SK-MEL-5 (cell line): ENCODE measurements around the gene STK16. TPM values are rescaled to one million over a fixed set of nuclear protein-coding genes. Genes with fewer than 3 reads are reported as not detected.
"Not testable (repeated sequence)": the region's sequence is repeated elsewhere in the genome, so short reads cannot be mapped to it uniquely, and the experiment has no call there.

Source experiments
- DNase-seq: peaks from one replicate; pipeline ENCODE4 v3.0.0-alpha.2; 2016; ENCODE audit warnings: low read depth, low spot score
- in situ Hi-C: cut with HindIII; loops from 2 replicates; pipeline ENCODE4 v1.10.0; 2016; ENCODE audit warnings: low sequenced_read_pairs, high pct_unique_total_duplicates, low pct_unique_long_range_greater_than_20kb
- total RNA-seq: library from RNA; depleted of rRNA; stranded (reverse); fragments of >200 nt; shearing (Covaris generic); gene quantifications from 2 replicates; pipeline ENCODE4 v1.2.3, GENCODE V29; 2014

Gene STK16
- total RNA-seq, 1 experiment from 2014 or later: 21.7 TPM

DNA sequence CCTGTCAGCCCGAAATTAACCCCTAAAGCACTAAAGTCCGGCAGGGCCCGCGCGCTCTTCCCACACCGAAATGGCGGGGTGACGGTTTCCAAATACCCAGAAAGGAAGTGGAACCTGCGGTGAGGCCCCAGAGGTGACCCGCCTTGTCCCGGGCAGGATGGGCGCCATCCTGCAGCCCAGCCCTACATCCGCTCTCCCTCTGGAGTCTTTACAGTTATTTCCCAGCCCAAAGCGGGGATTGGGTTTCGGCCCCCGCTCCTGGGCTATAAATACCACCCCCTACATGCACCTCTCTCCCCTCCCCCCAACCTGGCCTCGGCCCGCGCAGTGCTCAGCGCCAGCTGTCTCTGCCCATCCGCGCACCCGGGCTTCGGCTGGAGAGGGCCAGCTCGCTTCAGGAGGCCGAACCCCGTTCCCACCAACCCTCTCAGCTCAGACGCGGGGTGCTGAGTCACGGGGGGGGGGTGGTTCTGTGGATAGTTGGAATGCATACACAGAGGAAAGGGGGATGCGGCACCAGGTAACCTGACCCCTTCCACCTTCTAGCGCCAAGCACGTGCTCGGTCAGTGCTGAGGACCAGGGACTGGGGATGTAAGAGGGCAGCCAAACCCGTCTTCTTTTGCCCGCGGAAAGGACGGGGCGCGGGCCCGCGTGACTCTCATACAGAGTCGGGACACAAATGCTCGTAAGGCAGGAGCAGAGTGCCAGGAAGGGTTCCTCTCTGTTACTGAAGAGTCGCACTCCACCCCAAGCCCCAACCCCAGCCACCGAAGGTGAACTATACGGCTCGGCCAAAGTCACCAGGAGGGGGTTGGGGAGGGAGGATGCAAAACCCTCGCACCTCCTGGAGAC, 7.8 kb downstream of the STK16 start, which contains the start of gene TUBA4B:
Gene TUBA4B, plus strand, starts transcription at position 344 of the 853 bp plus-strand sequence. Its CDS starts 165 bp downstream, at position 509.
- no peak for DNase-seq
- in situ Hi-C loops: no loop called here

DNA sequence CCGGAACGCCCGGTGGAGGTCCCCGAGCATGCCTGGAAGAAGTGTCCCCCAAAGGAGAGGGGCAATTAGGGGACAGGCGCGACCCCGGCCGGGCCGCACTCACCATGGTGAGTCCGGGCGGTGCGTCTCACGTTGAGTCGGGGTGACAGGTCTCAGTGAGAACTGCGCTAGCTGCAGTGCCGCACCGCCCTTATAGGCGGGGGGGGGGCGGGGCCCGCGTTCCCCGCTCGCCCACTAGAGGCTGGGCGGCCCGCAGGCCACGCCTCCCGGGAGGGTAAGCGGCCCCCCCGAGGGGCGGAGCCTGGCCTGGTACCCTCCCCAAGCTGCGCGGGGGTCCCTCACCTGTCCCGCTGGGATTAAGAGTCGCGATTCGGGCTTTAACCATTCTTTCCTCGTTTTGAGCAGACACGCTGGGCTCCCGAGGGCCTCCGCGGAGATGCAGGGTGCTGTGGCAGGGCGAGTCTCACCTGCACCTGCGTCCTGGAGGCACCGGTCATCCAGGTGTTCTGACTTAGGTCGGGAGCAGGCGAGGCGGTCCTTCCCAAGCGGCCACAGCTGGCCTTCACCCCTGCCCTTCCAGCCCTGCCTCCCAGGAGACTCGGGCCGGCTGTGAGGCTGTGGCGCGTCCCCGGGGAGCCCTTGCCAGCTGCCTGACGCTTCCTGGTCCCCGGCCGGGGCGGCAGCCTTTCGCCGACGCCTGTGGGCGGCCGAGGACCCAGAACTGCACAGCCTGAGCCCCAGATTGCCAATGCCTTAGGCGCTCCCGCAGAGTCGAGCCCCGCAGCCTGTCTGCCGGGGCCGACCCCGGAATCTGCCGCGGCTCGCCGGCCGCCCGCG, 8.7 kb downstream of the STK16 start, which contains the start of gene TUBA4A:
Gene TUBA4A, minus strand, starts transcription at position 166 of the 837 bp plus-strand sequence. Its CDS starts 60 bp downstream, at position 106.
- peak; percentile 51 for DNase-seq
- in situ Hi-C loops: no loop called here

DNA sequence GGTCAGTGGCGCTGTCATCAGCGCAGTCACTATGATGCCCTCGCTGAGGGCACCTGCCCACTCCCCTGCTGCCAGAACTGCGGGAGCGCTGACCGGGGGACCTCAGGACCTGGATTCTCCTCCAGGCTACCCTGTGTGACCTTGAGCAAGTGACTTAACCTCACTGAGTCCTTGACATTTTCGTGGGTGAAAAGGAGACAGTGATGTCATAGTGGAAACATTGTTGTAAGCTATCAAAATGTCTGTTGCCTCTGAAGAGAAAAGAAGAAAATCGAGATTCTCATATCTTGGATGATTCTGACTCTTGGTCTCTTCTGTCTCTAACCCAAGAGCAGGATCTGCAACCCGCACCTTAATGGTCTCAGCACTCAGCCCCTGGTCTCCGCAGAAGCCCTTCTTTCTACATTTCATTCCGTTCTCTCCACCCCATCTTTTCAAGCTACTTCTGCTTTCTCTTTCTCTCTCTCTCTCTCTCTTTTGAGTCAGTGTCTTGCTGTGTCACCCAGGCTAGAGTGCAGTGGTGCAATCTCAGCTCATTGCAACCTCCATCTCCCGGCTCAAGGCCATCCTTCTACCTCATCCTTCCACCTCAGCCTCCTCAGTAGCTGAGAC, 9.4 kb downstream of the STK16 start:
- DNase-seq: no peak
- in situ Hi-C loops: no loop called here

DNA sequence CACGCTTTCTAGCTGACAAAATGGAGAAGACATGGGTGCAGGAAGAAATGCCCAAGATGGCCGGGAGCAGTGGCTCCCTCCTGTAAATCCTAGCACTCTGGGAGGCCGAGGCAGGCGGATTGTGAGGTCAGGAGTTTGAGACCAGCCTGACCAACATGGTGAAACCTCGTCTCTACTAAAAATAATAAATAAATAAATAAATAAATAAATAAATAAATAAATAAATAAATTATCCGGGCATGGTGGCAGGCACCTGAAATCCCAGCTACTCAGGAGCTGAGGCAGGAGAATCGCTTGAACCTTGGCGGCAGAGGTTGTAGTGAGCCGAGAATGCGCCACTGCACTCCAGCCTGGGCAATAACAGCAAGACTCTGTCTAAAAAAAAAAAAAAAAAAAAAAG, 13.7 kb downstream of the STK16 start:
- DNase-seq, in situ Hi-C loops: not testable (repeated sequence)

DNA sequence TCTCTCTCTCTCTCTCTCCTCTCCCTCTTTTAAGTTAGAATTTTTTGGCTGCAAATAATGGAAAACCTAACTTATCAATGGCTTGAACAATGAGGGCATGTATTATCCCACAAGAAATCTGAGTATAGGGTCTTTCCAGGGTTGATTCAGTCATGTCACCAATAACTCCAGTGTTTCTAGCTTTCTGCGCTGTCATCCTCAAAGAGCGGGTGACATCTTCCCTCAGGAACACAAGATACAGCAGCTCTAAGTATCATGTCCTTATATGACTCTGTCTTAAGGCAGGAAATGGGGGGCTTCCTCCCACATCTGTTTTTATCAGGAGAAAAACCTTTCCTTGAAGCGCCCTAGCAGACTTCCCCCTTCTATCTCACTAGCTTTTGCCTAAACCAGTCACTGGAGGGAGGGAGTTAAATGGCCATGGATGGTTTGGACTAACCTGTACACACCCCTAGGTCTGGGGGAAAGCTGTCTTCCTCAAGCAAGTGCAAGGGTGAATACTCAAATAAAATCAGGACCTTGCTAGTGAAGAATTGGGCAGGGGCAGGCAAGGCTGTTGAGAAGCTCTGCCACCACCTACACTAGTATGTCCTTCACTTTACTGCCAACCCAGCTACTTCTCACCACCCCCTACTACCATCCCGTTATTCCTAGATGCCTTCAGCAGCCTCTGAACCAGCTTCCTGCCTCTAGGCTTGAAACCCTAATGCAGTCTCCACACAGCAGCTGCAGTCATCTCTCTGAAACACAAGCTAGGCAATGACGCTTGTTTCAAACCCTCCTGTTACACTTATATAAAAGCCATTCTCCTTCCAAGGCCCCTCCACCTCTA, 16.0 kb downstream of the STK16 start:
- in situ Hi-C loops: no loop called here
- DNase-seq: no peak

DNA sequence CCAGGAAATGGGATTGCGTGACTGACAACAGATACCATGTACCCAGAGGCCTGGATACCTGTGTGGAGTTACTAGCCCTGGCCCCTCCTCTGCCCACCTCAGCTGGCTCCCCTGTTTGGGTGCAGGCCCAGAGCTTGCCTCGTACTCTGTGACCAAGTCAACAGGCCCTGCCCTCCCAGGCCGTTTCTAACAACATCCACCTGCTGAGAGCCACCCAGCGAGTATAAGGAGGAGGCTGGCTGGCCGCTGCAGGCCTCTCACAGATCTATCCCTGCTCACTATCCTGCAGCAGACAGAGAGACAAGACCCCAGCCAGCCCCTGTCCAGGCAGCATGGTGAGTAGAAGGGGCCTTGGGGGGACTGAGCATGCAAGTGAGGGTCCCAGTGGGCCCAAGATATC, 21.0 kb downstream of the STK16 start:
- in situ Hi-C loops: no loop called here
- DNase-seq: no peak

DNA sequence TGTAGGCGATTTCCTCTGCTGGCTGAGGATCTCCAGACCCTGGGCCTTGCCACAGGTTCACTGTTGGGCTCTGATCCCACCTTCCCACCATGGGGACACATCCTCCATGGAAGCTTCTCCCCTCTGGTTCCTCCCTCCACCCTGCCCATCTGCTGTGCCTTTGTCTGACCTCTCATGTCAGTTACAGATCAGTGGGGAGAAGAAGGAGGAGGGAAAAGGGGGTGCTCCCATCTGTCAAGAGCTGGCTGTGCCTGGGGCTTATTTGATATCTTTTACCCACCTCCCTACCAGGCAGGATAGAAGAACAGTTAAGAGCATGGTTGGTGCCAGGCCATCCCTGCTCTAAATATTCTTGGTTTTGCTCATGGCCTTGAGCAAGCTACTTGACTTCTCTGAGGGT, 21.6 kb downstream of the STK16 start:
- in situ Hi-C loops: no loop called here
- no peak for DNase-seq

DNA sequence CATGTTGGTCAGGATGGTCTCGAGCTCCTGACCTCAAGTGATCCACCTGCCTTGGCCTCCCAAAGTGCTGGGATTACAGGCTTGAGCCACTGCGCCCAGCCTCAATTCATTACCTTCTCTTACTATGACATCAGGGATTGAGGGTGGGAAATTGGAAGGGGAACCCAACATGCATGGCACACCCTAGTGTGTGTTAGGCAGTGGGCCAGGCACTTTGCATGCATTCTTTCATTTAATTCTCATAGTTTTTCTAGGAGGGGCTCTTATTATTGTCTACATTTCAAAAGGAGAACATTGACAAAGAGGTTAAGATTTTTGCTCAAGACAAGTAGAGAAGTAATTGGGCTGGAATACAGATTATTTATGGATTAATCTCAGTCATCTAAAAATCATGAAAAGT, 23.0 kb downstream of the STK16 start:
- DNase-seq: no peak

DNA sequence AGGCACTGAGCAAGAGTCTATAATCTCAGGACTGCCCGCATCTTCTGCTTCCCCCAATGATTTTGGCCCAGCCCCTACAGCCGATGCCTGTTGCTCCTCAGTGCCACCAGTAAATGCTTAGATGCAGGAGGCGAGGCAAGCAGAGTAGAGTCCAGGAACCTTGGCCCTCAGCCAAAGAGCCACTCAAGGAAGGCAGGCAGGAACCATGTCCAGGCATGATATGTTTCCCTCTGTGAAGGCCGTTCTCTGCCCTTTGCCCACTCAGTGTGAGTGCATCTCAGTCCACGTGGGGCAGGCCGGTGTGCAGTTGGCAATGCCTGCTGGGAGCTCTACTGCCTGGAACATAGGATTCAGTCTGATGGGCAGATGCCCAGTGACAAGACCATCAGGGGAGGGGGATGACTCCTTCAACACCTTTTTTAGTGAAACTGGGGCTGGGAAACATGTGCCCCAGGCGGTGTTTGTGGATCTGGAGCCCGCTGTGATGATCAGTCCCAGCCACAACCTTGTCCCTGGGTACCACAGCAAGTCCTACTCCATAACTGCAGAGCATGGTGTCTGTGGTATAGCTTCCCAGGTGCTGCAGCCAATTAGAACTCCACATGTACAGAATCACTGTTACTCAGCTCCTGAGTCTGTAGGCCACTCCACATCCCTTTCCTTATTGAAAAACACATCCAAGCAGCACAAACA, 24.2 kb downstream of the STK16 start:
- no peak for DNase-seq
- in situ Hi-C loops: no loop called here

More for the DNA sequence above, 23.0 kb downstream of the STK16 start:
- in situ Hi-C loops: no loop called here

DNA sequence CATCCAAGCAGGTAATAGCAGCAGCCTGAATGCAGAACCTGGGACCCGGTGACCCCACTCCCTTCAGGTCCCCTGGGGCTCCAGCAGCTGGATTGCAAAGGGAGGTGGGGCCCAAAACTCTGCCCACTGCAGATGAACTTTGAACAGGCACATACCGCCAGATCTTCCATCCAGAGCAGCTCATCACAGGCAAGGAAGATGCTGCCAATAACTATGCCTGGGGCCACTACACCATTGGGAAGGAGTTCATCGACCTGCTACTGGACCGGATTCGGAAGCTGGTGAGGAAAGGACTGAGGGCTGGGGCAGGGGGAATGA, 24.7 kb downstream of the STK16 start:
- DNase-seq: no peak
- in situ Hi-C loops: no loop called here

DNA sequence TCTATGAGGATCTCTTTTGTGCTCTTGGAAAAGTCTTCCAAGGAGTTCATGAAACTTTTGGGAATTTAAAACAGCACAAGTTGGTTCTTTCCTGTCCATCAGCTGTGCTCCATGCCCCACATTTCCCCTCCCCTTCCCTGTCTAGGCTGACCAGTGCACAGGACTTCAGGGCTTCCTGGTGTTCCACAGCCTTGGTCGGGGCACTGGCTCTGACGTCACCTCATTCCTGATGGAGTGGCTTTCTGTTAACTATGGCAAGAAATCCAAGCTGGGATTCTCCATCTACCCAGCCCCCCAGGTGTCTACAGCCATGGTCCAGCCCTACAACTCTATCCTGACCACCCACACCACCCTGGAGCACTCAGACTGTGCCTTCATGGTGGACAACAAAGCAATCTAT, 25.7 kb downstream of the STK16 start:
- in situ Hi-C loops: no loop called here
- no peak for DNase-seq

DNA sequence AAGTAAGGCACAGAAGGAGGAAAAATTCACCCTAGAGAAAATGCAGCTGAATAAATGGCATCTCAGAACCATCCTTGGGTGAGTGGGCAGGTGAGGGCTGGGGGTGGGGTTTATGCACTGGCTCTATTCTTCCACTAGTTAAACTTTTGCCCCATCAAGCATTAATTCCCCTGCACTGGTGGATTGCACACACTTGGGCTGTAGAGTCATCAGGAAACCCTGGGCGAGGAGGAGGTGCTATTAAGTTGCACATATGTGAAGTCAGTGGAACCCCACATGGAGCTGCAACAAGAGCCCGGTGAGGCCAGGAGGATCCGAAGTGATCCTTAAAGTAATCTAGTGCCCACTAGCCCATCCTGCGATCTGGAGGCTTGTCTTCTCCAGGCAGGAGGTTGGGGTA, 27.1 kb downstream of the STK16 start:
- no peak for DNase-seq

DNA sequence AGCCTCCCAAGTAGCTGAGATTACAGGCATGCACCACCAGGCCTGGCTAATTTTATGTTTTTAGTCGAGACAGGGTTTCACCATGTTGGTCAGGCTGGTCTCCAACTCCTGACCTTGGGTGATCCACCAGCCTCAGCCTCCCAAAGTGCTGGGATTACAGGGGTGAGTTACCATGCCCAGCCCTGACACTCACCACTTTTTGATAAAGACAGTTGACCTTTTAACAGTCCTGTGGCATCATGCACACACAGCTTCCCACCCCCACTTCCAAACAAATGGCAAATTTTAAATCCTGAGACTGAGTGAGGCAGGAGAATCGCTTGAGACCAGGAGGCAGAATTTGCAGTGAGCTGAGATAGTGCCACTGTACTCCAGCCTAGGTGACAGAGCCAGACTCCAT, 27.7 kb downstream of the STK16 start:
- in situ Hi-C loops: no loop called here
- DNase-seq: no peak

More for the DNA sequence above, 27.1 kb downstream of the STK16 start:
- in situ Hi-C loops: no loop called here

DNA sequence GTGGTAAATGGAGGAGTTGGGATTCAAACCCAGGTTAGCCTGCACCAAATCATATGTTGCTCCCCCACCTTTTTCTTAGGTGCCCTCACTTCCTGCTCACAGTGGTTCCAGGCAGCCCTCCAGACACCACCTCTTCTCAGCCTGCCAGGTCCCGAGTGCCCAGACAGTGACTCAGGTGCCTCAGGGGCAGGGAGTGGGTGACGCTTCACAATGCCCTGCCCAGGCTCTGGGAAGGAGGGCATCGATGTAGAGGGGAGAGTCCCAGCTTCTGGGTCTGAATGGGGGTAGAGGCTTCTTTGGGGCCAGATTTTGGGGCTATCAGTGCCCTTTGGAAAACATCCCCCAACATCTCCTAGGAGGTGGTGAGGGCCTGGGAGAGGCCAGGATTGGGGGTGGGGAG, 28.7 kb downstream of the STK16 start:
- in situ Hi-C loops: no loop called here
- no peak for DNase-seq

DNA sequence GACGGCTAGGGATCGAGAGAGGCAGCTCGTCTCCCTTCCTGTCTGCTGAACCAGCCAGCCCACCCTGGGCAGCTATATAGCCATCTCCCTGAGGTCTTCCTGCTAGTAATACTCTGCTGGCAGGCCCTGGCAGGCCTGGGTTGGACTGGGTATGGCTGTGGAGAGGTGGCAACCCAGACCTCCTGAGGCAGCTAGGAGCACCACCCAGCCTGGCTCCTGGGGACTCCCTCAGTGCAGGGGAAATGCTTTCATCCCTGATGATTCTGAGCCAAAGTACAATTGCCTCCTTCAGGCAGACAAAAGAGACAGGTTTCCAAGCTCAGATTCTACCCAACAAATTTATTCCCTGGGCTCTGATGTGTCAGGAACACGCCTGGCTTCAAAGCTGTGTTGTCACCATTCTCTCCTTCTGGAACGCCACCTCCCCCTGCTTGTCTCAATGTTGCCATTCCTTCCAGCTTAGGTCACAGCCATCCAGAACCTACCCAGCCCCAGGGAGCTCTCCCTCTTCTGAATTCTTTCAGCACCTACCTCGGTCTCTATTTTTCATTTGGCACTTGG, 29.2 kb downstream of the STK16 start:
- in situ Hi-C loops: no loop called here
- DNase-seq: no peak

DNA sequence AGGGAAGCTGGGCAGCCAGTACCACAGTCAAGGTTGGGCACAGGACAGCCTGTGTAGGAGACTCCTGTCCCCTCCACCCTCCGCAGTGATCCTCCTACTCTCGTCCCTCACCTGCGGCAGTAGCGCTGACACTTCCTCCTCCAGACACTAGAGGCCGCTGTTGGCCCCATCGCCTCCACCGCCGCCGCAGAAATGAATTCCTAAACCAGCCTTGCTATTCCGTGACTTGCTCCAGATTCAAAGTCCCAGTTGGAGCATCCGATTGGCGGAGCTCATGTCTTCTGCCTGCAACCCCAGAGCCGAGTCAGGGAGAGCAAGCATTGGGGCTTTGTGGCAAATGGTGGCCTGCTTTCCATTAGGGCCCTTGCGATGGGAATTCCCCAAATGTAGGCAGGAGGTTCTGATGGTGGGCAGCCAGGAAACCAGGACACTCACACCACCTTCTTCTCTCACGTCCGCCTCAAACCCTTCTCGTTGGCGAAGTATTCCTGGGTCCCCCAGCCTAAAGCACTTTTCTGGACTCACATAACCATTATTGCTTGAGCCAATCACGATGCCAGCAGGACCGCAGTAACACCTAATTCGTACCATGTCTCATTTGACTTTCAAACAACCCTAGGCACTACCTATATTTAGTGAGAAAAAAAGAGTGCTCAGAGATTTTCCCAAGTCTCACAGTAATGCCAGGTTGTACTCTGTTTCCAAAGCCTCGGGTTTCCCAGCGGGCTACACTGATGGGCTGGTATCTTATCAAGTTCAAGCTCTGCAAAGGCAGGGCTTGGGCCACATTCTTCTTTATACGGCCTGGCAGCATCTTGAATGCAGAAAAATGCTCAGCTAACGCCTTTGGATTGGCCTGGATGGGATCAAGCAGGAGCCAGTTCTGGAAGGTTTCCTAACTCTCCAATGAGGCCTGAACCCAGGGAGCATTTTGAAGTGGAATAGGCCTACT, 32.7 kb downstream of the STK16 start:
- DNase-seq: peak; percentile 83
- in situ Hi-C loops: no loop called here
